Psoas muscle (tissue), 8 donors: ENCODE measurements around the gene NDST1. TPM values are rescaled to one million over a fixed set of nuclear protein-coding genes. Genes with fewer than 3 reads are reported as not detected.
"Not testable (repeated sequence)": the region's sequence is repeated elsewhere in the genome, so short reads cannot be mapped to it uniquely, and the experiment has no call there.

ENCODE experiments used
- ATAC-seq, 4 donors: fragments of 200-7000 bp; cut with Tn5 transposase; one replicate each; pipeline ENCODE4 v1.9.1; 2020; ENCODE audit warnings: moderate library complexity in 3 of 4, mild to moderate bottlenecking in 2 of 4
- DNase-seq, 2 donors: peaks; one replicate each; pipeline ENCODE4 v3.0.0-alpha.2; 2020
- H3K27ac ChIP-seq: fragments of 200-600 bp; one replicate; pipeline ENCODE4 v1.8.0; 2022
- H3K27me3 ChIP-seq, 3 donors: fragments of 200-600 bp in 1 of 3; one replicate each; pipeline versions ENCODE4 v1.6.1 to v1.8.0; 2013 to 2022; ENCODE audit warnings: low read length in 2 of 3, mild to moderate bottlenecking in 2 of 3, moderate library complexity in 1 of 3; ENCODE audit not compliant: insufficient read depth in 3 of 3
- H3K36me3 ChIP-seq, 2 donors: fragments of 200-600 bp in 1 of 2; one replicate each; pipeline versions ENCODE4 v1.6.1 to v1.8.0; 2013 to 2022; ENCODE audit warnings: low read depth in 1 of 2, mild to moderate bottlenecking in 1 of 2, moderate library complexity in 1 of 2; ENCODE audit not compliant: insufficient read depth in 1 of 2
- H3K4me1 ChIP-seq: fragments of 200-600 bp; one replicate; pipeline ENCODE4 v1.8.0; 2022
- H3K4me3 ChIP-seq: fragments of 200-600 bp; one replicate; pipeline ENCODE4 v1.8.0; 2022; ENCODE audit warnings: mild to moderate bottlenecking
- H3K9me3 ChIP-seq: fragments of 200-600 bp; one replicate; pipeline ENCODE4 v1.8.0; 2022
- CTCF ChIP-seq: fragments of 200-600 bp; IDR thresholded peaks from one replicate; pipeline ENCODE4 v1.8.0; 2022; ENCODE audit warnings: antibody characterized with exemption
- WGBS, 3 donors: extraction: QIAGEN DNeasy Blood & Tissue Kit; methylation state at CpG; one replicate each; pipeline versions ENCODE4 v1.1.6 to v1.1.7; 2013; 5-methylcytosine and 5-hydroxymethylcytosine counted together
- intact Hi-C, 2 donors: fragments of 100-400 bp; cut with DNase I; formaldehyde crosslinking; loops; one replicate each; pipeline versions ENCODE4 v1.11.0 to v1.14.2; 2022
- polyA plus RNA-seq, 3 donors: library from polyadenylated mRNA; stranded (reverse); fragments of 200-250 nt; gene quantifications; one replicate each; pipeline ENCODE4 v1.2.3, GENCODE V29; 2013
- total RNA-seq, 4 donors: library from RNA; stranded (reverse); fragmentation: NEBNext Ultra II Directional in 2 of 4; extraction: Animal tissue kit (Norgen Biotek cat#: 25700) in 2 of 4; gene quantifications; one replicate each; pipeline versions ENCODE4 v1.2.1 to v1.2.4, GENCODE V29; 2021 to 2023
- donor health status: healthy with polysubstance abuse.
- donor health status: DM: no; HTN: no; CAD: no; lungs with moderate emphysema.
- donor health status: Bipolar disorder and iron deficiency.
- donor health status: healthy.
- donor health status: DM: yes; HTN: yes; CAD: no.
- donor health status: DM: no; HTN: no; CAD: no.
- donor health status: DM: no; HTN: no; CAD: no.
- donor health status: DM: yes; HTN: yes; CAD: no.

Gene NDST1
- total and polyA plus RNA-seq, 7 donors: 11.0 to 40.2 (median 30.1) TPM

GRCh38 chr5:150514708-150515211 is 6.8 kb downstream of the NDST1 start:
- H3K36me3 ChIP-seq: no peaks in the 10 kb centered on the region
- TF ChIP-seq CTCF: no peak
- H3K4me1 ChIP-seq: peaks cover 79% of the 10 kb centered on the region
- intact Hi-C loops: no loop called here
- H3K27me3 ChIP-seq: no peaks in the 10 kb centered on the region
- H3K27ac ChIP-seq: peak overlapping the region; percentile 38
- 41 to 54% (median 49%) methylated on average over 3 of the region's 3 CpGs for WGBS, 3 donors
- DNase-seq (peak in 1 of 2 donors; percentile 45), ATAC-seq (peak in 1 of 4 donors; percentile 15)
- no peaks in the 10 kb centered on the region for H3K9me3 ChIP-seq
- no peak overlapping the region for H3K4me3 ChIP-seq

- H3K9me3 ChIP-seq: no peaks in the 10 kb centered on the region
- intact Hi-C loops: no loop called here
- no peak overlapping the region for H3K4me3 ChIP-seq
- no peaks in the 10 kb centered on the region for H3K27me3 ChIP-seq
- 64 to 78% (median 72%) methylated on average over 6 of the region's 6 CpGs for WGBS, 3 donors
- ATAC-seq (peak in 1 of 4 donors; percentile 13), DNase-seq (peak; percentile 64 to 67)
- peaks cover 77% of the 10 kb centered on the region for H3K4me1 ChIP-seq
- no peak for TF ChIP-seq CTCF
- peak overlapping the region; percentile 41 for H3K27ac ChIP-seq
- H3K36me3 ChIP-seq: no peaks in the 10 kb centered on the region
Observed at GRCh38 chr5:150515446-150515845, 7.5 kb downstream of the NDST1 start.

- H3K27ac ChIP-seq: peak overlapping the region; percentile 41
Observed at GRCh38 chr5:150516011-150516410, 8.1 kb downstream of the NDST1 start.

GRCh38 chr5:150517272-150518152 is 9.6 kb downstream of the NDST1 start:
- peaks cover 71% of the 10 kb centered on the region for H3K4me1 ChIP-seq
- no peak overlapping the region for H3K27ac ChIP-seq
- peak in 3 of 4 donors; percentile 12 to 21 (median 15) for ATAC-seq
- no peaks in the 10 kb centered on the region for H3K27me3 ChIP-seq
- no peaks in the 10 kb centered on the region for H3K9me3 ChIP-seq
- peaks cover 2 to 15% of the 10 kb centered on the region in 2 donors for H3K36me3 ChIP-seq
- WGBS, 3 donors: 46 to 67% (median 51%) methylated on average over 13 of the region's 13 CpGs
- TF ChIP-seq CTCF: no peak
- peak; percentile 45 to 64 for DNase-seq
- H3K4me3 ChIP-seq: no peak overlapping the region
- intact Hi-C loops: loop anchor here in 1 of 2 donors (1.0 kb wide), 1 partner anchor 20 kb away; no protein-coding TSS in a partner anchor

More at GRCh38 chr5:150516011-150516410, 8.1 kb downstream of the NDST1 start:
- 47 to 56% (median 52%) methylated on average over 5 of the region's 5 CpGs for WGBS, 3 donors
- TF ChIP-seq CTCF: no peak
- peaks cover 76% of the 10 kb centered on the region for H3K4me1 ChIP-seq
- intact Hi-C loops: no loop called here
- no peak overlapping the region for H3K4me3 ChIP-seq
- peak in 1 of 2 donors; percentile 48 for DNase-seq
- H3K36me3 ChIP-seq: peaks cover 0 to 4% of the 10 kb centered on the region in 2 donors
- H3K9me3 ChIP-seq: no peaks in the 10 kb centered on the region
- no peaks in the 10 kb centered on the region for H3K27me3 ChIP-seq
- peak in 1 of 4 donors; percentile 24 for ATAC-seq

GRCh38 chr5:150518712-150519559 is 11.0 kb downstream of the NDST1 start:
- H3K27me3 ChIP-seq, H3K27ac ChIP-seq, H3K4me3 ChIP-seq, ATAC-seq, DNase-seq, H3K9me3 ChIP-seq, intact Hi-C loops: not testable (repeated sequence)
- peaks cover 78% of the 10 kb centered on the region for H3K4me1 ChIP-seq
- peaks cover 2 to 15% of the 10 kb centered on the region in 2 donors for H3K36me3 ChIP-seq
- WGBS, 3 donors: 80 to 84% (median 80%) methylated on average over 14 of the region's 14 CpGs
